ENCODE measurements around the gene ABHD8. TPM values are rescaled to one million over a fixed set of nuclear protein-coding genes. Genes with fewer than 3 reads are reported as not detected.
A peak's percentile ranks its signal among the peaks of the same experiment; 100 is the strongest.

The ABHD8 gene
- total RNA-seq, 1 experiment from 2014 or later = 5.2 TPM

GRCh38 chr19:17336872-17337674 lies 33.8 kb upstream of the ABHD8 start, which contains the start of gene GTPBP3 (continued):
- TF ChIP-seq, protein P1, sequence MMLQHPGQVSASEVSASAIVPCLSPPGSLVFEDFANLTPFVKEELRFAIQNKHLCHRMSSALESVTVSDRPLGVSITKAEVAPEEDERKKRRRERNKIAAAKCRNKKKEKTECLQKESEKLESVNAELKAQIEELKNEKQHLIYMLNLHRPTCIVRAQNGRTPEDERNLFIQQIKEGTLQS (IDR thresholded peaks at IDR 0.05) = no peak
- no peak for TF ChIP-seq FOSL1 (IDR thresholded peaks at IDR 0.05; ENCODE audit: low read depth)

DNA sequence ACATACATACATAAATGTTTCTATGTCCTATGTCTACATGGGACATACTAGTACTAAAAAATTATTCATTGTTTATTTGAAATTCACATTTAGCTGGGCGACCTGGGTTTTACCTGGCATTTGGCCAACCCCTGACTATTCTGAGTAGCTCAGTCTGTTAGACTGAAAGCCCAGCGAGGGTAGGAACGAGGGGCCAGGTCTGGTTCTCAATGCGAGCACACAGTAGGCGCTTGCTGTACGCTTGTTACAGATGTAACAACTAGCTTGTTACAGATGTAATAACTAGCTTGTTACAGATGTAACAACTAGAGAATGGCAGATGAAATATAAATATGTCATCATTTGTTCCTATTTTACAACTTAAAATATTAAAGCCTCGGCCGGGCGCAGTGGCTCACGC lies 32.4 kb upstream of the ABHD8 start:
- DNase-seq (ENCODE audit: low read depth, low spot score) (no peak), ATAC-seq (no peak)
- H3K27me3 ChIP-seq (ENCODE audit: insufficient read depth, low read length) = no peaks in the 10 kb centered on the region
- intact Hi-C loops (cut with micrococcal nuclease) = no loop called here
- H4K20me1 ChIP-seq (ENCODE audit: insufficient read depth) = no peaks in the 10 kb centered on the region
- H2AFZ ChIP-seq (ENCODE audit: low read depth, low read length, poor library complexity, severe bottlenecking) = no peak overlapping the region
- CTCF ChIA-PET = interaction anchor here (0.6 to 2.2 kb wide), 3 partner anchors 7 to 43 kb away, joined by 4 to 5 read pairs (median 4); no protein-coding TSS in a partner anchor
- H3K27ac ChIP-seq (ENCODE audit: low read depth, low read length) = peak overlapping the region; percentile 93
- H3K9me3 ChIP-seq (ENCODE audit: control insufficient read depth in 1 of 2, insufficient read depth in 1 of 2, low read depth in 1 of 2, low read length in 2 of 2) = no peaks in the 10 kb centered on the region
- TF ChIP-seq EZH2 (IDR thresholded peaks at IDR 0.05) (no peak), CBX3 (IDR thresholded peaks at IDR 0.05; ENCODE audit: low read depth) (no peak), ZFX (IDR thresholded peaks at IDR 0.05) (no peak)
- no peak overlapping the region for H3K9ac ChIP-seq (ENCODE audit: low read length)
- H3K79me2 ChIP-seq (ENCODE audit: insufficient read depth, low read length) = peaks cover 21% of the 10 kb centered on the region
- no TSS peak for BruUV-seq (replicated peaks)
- POLR2A ChIA-PET = interaction anchor here (1.1 to 4.1 kb wide), 4 partner anchors 11 to 524 kb away, joined by 4 to 39 read pairs (median 9); partner anchors contain the start of genes DDA1 and RPL18A
- RAD21 ChIA-PET (ENCODE audit: low non-redundant PET in 1 of 2, low total read pairs in 2 of 2, uncharacterized antibody in 2 of 2, unreplicated experiment in 2 of 2) = interaction anchor here in 1 of 2 experiments (1.0 kb wide), 1 partner anchor 27 kb away, joined by 3 read pairs; the partner anchor contains the start of gene DDA1
- H3K4me1 ChIP-seq (ENCODE audit: control insufficient read depth in 1 of 2, insufficient read depth in 2 of 2, low read length in 2 of 2) = peaks cover 37 to 62% of the 10 kb centered on the region in 2 experiments
- no peaks in the 10 kb centered on the region for H3K9me2 ChIP-seq (ENCODE audit: insufficient read depth)
- H3K4me3 ChIP-seq (replicated peaks in 1 of 2; ENCODE audit: low read depth in 1 of 2, low read length in 2 of 2) = peak overlapping the region; percentile 72 to 99
- H3K4me2 ChIP-seq (ENCODE audit: low read length) = peak overlapping the region; percentile 97
- no peaks in the 10 kb centered on the region; a peak in 1 of 4 replicates for H3K36me3 ChIP-seq (ENCODE audit: control insufficient read depth in 1 of 2, insufficient read depth in 2 of 2, low read length in 2 of 2)

Data from HCT116 (cell line).